A549 (cell line): ENCODE measurements around the gene NKIRAS1. TPM values are rescaled to one million over a fixed set of nuclear protein-coding genes. Genes with fewer than 3 reads are reported as not detected.

Experiments
- ATAC-seq, 2 experiments: fragments of 200-7000 bp in 1 of 2; fragments of >200 bp in 1 of 2; cut with Nextera tagmentation in 1 of 2; cut with Tn5 transposase in 1 of 2; 3 replicates each; pipeline versions ENCODE4 v1.8.0 to v1.9.1; 2018 to 2020; ENCODE audit warnings: mild to moderate bottlenecking in 1 of 2, moderate library complexity in 1 of 2
- CTCF ChIA-PET: fragments of 300-600 bp; sonication (Branson Sonifier 250); formaldehyde crosslinking; extraction: SDS; loops from one replicate; lab custom pipeline; 2021; ENCODE audit warnings: antibody characterized with exemption, inconsistent platforms; lab: Yijun Ruan, JAX
- POLR2A ChIA-PET: fragments of 350-600 bp; formaldehyde crosslinking; extraction: SDS; loops from one replicate; lab custom pipeline; 2021; ENCODE audit warnings: antibody characterized with exemption, inconsistent platforms; lab: Yijun Ruan, JAX
- DNase-seq, 2 experiments: peaks; one replicate each; pipeline versions ENCODE4 v3.0.0 to v3.0.0-alpha.2; 2011 to 2016; ENCODE audit warnings: low read depth in 1 of 2, low spot score in 1 of 2
- FAIRE-seq: peaks from 2 replicates; lab custom pipeline; 2011; peaks lifted over from hg19 to GRCh38; lab: Jason Lieb, UNC
- H3K27ac ChIP-seq, 2 experiments: fragments of >200 bp; sonication (Bioruptor Twin); formaldehyde crosslinking; 3 replicates each; pipeline ENCODE4 v1.5.1; 2016 to 2017
- H3K4me1 ChIP-seq: fragments of >200 bp; sonication (Bioruptor Twin); formaldehyde crosslinking; 3 replicates; pipeline ENCODE4 v1.6.1; 2016
- H3K4me2 ChIP-seq: fragments of >200 bp; sonication (Bioruptor Twin); formaldehyde crosslinking; 3 replicates; pipeline ENCODE4 v1.6.1; 2016
- H3K4me3 ChIP-seq: fragments of >200 bp; sonication (Bioruptor Twin); formaldehyde crosslinking; 3 replicates; pipeline ENCODE4 v1.5.1; 2016
- H3K9me3 ChIP-seq: fragments of >200 bp; sonication (Bioruptor Twin); formaldehyde crosslinking; 3 replicates; pipeline ENCODE4 v1.6.1; 2016
- CBX2 ChIP-seq: fragments of 200-600 bp; sonication (generic); IDR thresholded peaks from 2 replicates; pipeline ENCODE4 v1.6.1; 2016; ENCODE audit warnings: low read depth, mild to moderate bottlenecking, borderline replicate concordance
- CEBPB ChIP-seq, 2 experiments: fragments of >200 bp in 1 of 2; sonication (Bioruptor Twin) in 1 of 2; formaldehyde crosslinking in 1 of 2; IDR thresholded peaks; 2 replicates each; pipeline ENCODE4 v1.6.1; 2012 to 2016
- CHD2 ChIP-seq: fragments of 150-350 bp; IDR thresholded peaks from 2 replicates; pipeline ENCODE4 v1.6.1; 2014; ENCODE audit warnings: low read length; ENCODE audit not compliant: partially characterized antibody
- EHF ChIP-seq: fragments of 250-450 bp; sonication (Bioruptor Pico); IDR thresholded peaks from 2 replicates; pipeline ENCODE4 v1.5.0; 2020; ENCODE audit warnings: mild to moderate bottlenecking
- ESRRA ChIP-seq: fragments of 150-350 bp; IDR thresholded peaks from 2 replicates; pipeline ENCODE4 v1.6.1; 2014; ENCODE audit warnings: mild to moderate bottlenecking, low read length, borderline replicate concordance
- GATA3 ChIP-seq: IDR thresholded peaks from 2 replicates; pipeline ENCODE4 v1.6.1; 2012; ENCODE audit warnings: borderline replicate concordance
- HDAC2 ChIP-seq: fragments of 200-600 bp; sonication (generic); IDR thresholded peaks from 2 replicates; pipeline ENCODE4 v1.6.1; 2016
- HOXA7 ChIP-seq: fragments of 250-450 bp; sonication (Bioruptor Pico); IDR thresholded peaks from 2 replicates; pipeline ENCODE4 v1.5.0; 2020; ENCODE audit warnings: mild to moderate bottlenecking, moderate library complexity
- HOXB13 ChIP-seq: fragments of 250-450 bp; sonication (Bioruptor Pico); IDR thresholded peaks from 2 replicates; pipeline ENCODE4 v1.5.0; 2020; ENCODE audit warnings: low read depth, mild to moderate bottlenecking, moderate library complexity
- JUNB ChIP-seq: fragments of >200 bp; sonication (Bioruptor Twin); formaldehyde crosslinking; IDR thresholded peaks from 2 replicates; pipeline ENCODE4 v1.6.1; 2016
- KDM1A ChIP-seq: fragments of 200-600 bp; sonication (generic); IDR thresholded peaks from 2 replicates; pipeline ENCODE4 v1.6.1; 2016; ENCODE audit warnings: low read depth, mild to moderate bottlenecking
- NPAS2 ChIP-seq: fragments of 250-450 bp; sonication (Bioruptor Pico); IDR thresholded peaks from 2 replicates; pipeline ENCODE4 v1.8.0; 2022; ENCODE audit warnings: mild to moderate bottlenecking, moderate library complexity, borderline replicate concordance
- NR3C1 ChIP-seq: fragments of >200 bp; sonication (Bioruptor Twin); formaldehyde crosslinking; IDR thresholded peaks from 3 replicates; pipeline ENCODE4 v1.6.1; 2017
- PBX3 ChIP-seq: IDR thresholded peaks from 2 replicates; pipeline ENCODE4 v1.6.1; 2012
- POLR2A ChIP-seq: IDR thresholded peaks from 2 replicates; pipeline ENCODE4 v1.6.1; 2012; ENCODE audit warnings: mild to moderate bottlenecking, low read length
- RARB ChIP-seq: fragments of 250-450 bp; sonication (Bioruptor Pico); IDR thresholded peaks from 2 replicates; pipeline ENCODE4 v1.8.0; 2021; ENCODE audit warnings: mild to moderate bottlenecking, moderate library complexity
- RFX5 ChIP-seq: fragments of 450-650 bp; IDR thresholded peaks from 2 replicates; pipeline ENCODE4 v1.7.1; 2014; ENCODE audit warnings: antibody characterized with exemption, mild to moderate bottlenecking, moderate library complexity
- TFCP2L1 ChIP-seq: fragments of 250-450 bp; sonication (Bioruptor Pico); IDR thresholded peaks from 2 replicates; pipeline ENCODE4 v1.5.0; 2021; ENCODE audit warnings: mild to moderate bottlenecking
- ZC3H11A ChIP-seq: fragments of 450-650 bp; IDR thresholded peaks from 2 replicates; pipeline ENCODE4 v1.6.1; 2014; ENCODE audit warnings: antibody characterized with exemption, mild to moderate bottlenecking
- WGBS: methylation state at CpG from one replicate; pipeline ENCODE4 v1.1.6; 2017; ENCODE audit errors: missing lambda C conversion rate; 5-methylcytosine and 5-hydroxymethylcytosine counted together
- polyA plus RNA-seq, 4 experiments: library from polyadenylated mRNA; depleted of rRNA in 3 of 4; stranded (reverse); fragments of >200 nt; fragmentation: RNase III in 1 of 4; extraction: RNeasy Plus Mini Kit Qiagen cat#74134 plus additional on column Dnase treatment in 1 of 4; gene quantifications; 2 replicates in 3 of 4; 3 replicates in 1 of 4; pipeline ENCODE4 v1.2.3, GENCODE V29; 2011 to 2017
- TF ChIP-seq, protein P1 (sequence below): fragments of 450-650 bp; IDR thresholded peaks from 2 replicates; pipeline ENCODE4 v1.6.1; 2014; ENCODE audit warnings: antibody characterized with exemption
- TF ChIP-seq, protein P2 (sequence below): fragments of 250-450 bp; sonication (Bioruptor Pico); IDR thresholded peaks from 2 replicates; pipeline ENCODE4 v1.5.0; 2020; ENCODE audit warnings: low read depth, mild to moderate bottlenecking, moderate library complexity
- TF ChIP-seq, protein P3 (sequence below): fragments of >200 bp; sonication (Bioruptor Twin); formaldehyde crosslinking; IDR thresholded peaks from 2 replicates; pipeline ENCODE4 v1.6.1; 2016
- TF ChIP-seq, protein P4 (sequence below): fragments of 150-350 bp; IDR thresholded peaks from 2 replicates; pipeline ENCODE4 v1.6.1; 2014; ENCODE audit warnings: low read depth, mild to moderate bottlenecking, low read length

NKIRAS1 gene
- polyA plus RNA-seq, 2 of the 4 experiments (the other 2 are of a cell fraction), result 15.5 to 16.8 TPM

DNA sequence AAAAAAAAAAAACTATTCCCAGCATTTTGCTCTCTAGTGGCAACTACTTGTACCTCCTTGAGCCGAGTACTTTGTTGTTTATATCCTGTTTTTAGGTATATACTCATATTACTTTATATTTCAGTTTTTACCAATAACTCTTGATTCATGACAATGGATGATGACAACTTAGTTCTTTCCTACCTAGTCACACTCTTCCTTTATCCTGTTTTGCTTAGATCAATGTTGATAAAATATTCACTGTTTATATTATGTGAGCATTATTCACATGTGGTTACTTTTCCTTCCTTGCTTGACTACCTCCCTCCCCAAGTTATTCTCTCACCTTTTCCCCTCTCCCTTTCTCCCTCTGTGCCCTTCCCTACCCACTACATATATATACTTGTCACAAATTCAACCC, 53.7 kb downstream of the NKIRAS1 start:
- H3K4me1 ChIP-seq, result peaks cover 26% of the 10 kb centered on the region

GRCh38 chr3:23861689-23862088, 55.1 kb downstream of the NKIRAS1 start:
- Histone ChIP-seq H3K9me3 (no peaks in the 10 kb centered on the region), H3K4me3 (no peak overlapping the region), H3K4me2 (no peak overlapping the region), H3K4me1 (peaks cover 32% of the 10 kb centered on the region), H3K27ac (no peak overlapping the region)
- DNase-seq (no peak), ATAC-seq (no peak), FAIRE-seq (no peak)
- 94% methylated on average over 9 of the region's 9 CpGs for WGBS
- CTCF ChIA-PET, result interaction anchor here (0.5 to 1.2 kb wide), 2 partner anchors 12 to 665 kb away, joined by 3 to 5 read pairs; no protein-coding TSS in a partner anchor
- POLR2A ChIA-PET, result no interaction called here
- TF ChIP-seq EHF (no peak), CHD2 (no peak), HDAC2 (no peak), NR3C1 (no peak), CBX2 (no peak), HOXB13 (CRISPR knock-in tag) (no peak), KDM1A (no peak), POLR2A (no peak), ZC3H11A (no peak)
- TF ChIP-seq, protein P1, sequence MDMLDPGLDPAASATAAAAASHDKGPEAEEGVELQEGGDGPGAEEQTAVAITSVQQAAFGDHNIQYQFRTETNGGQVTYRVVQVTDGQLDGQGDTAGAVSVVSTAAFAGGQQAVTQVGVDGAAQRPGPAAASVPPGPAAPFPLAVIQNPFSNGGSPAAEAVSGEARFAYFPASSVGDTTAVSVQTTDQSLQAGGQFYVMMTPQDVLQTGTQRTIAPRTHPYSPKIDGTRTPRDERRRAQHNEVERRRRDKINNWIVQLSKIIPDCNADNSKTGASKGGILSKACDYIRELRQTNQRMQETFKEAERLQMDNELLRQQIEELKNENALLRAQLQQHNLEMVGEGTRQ, result no peak
- TF ChIP-seq, protein P2, sequence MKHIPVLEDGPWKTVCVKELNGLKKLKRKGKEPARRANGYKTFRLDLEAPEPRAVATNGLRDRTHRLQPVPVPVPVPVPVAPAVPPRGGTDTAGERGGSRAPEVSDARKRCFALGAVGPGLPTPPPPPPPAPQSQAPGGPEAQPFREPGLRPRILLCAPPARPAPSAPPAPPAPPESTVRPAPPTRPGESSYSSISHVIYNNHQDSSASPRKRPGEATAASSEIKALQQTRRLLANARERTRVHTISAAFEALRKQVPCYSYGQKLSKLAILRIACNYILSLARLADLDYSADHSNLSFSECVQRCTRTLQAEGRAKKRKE (CRISPR knock-in tag), result no peak
- TF ChIP-seq, protein P3, sequence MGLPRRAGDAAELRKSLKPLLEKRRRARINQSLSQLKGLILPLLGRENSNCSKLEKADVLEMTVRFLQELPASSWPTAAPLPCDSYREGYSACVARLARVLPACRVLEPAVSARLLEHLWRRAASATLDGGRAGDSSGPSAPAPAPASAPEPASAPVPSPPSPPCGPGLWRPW, result no peak
- TF ChIP-seq, protein P4, sequence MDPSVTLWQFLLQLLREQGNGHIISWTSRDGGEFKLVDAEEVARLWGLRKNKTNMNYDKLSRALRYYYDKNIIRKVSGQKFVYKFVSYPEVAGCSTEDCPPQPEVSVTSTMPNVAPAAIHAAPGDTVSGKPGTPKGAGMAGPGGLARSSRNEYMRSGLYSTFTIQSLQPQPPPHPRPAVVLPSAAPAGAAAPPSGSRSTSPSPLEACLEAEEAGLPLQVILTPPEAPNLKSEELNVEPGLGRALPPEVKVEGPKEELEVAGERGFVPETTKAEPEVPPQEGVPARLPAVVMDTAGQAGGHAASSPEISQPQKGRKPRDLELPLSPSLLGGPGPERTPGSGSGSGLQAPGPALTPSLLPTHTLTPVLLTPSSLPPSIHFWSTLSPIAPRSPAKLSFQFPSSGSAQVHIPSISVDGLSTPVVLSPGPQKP, result no peak

More for the DNA sequence above, 53.7 kb downstream of the NKIRAS1 start:
- FAIRE-seq, result no peak
- no peak for TF ChIP-seq JUNB
- no peak for TF ChIP-seq RFX5
- TF ChIP-seq, protein P4, result no peak
- TF ChIP-seq CEBPB (IDR thresholded peaks at IDR 0.05), result no peak
- TF ChIP-seq HDAC2, result no peak
- DNase-seq, result no peak
- Histone ChIP-seq H3K4me2 (no peak overlapping the region), H3K27ac (no peak overlapping the region), H3K9me3 (no peaks in the 10 kb centered on the region), H3K4me3 (no peak overlapping the region)
- ChIA-PET POLR2A (no interaction called here), CTCF (no interaction called here)
- WGBS, result 91% methylated on average over 1 of the region's 1 CpG
- no peak for ATAC-seq

GRCh38 chr3:23859839-23860382, 56.9 kb downstream of the NKIRAS1 start:
- no peak for DNase-seq
- no peak for ATAC-seq
- POLR2A ChIA-PET, result no interaction called here
- Histone ChIP-seq H3K9me3 (no peaks in the 10 kb centered on the region), H3K27ac (no peak overlapping the region), H3K4me1 (peaks cover 20% of the 10 kb centered on the region), H3K4me3 (no peak overlapping the region), H3K4me2 (no peak overlapping the region)
- no peak for FAIRE-seq
- TF ChIP-seq GATA3 (no peak), NPAS2 (CRISPR knock-in tag) (no peak), RARB (CRISPR knock-in tag) (no peak), CBX2 (no peak), HOXA7 (CRISPR knock-in tag) (no peak), ESRRA (no peak), PBX3 (no peak), KDM1A (no peak), TFCP2L1 (CRISPR knock-in tag) (no peak)
- WGBS, result 97% methylated on average over 7 of the region's 7 CpGs
- CTCF ChIA-PET, result interaction anchor here (0.5 to 2.0 kb wide), 5 partner anchors 10 to 671 kb away, joined by 3 to 10 read pairs (median 3); no protein-coding TSS in a partner anchor
